ENCODE measurements around the gene SEPTIN12.

GRCh38 chr16:4767872-4768548 is 20.1 kb downstream of the SEPTIN12 start:
- TF ChIP-seq RAD21 (IDR thresholded peaks at IDR 0.05) (no peak), CTCF (IDR thresholded peaks at IDR 0.05; ENCODE audit: low read depth, low read length, missing input control) (no peak), ZBTB33 (IDR thresholded peaks at IDR 0.05) (no peak), ATF3 (IDR thresholded peaks at IDR 0.05) (no peak), TAF1 (conservative IDR thresholded peaks at IDR 0.05) (no peak), MAX (IDR thresholded peaks at IDR 0.05) (no peak), EGR1 (IDR thresholded peaks at IDR 0.05; ENCODE audit: low read depth in 2 of 2) (no peak), JUND (IDR thresholded peaks at IDR 0.05) (no peak), YY1 (IDR thresholded peaks at IDR 0.05) (no peak)
